ENCODE results near the gene ACTR1A.
"Not testable (repeated sequence)": the region's sequence is repeated elsewhere in the genome, so short reads cannot be mapped to it uniquely, and the experiment has no call there.

ACTR1A gene

DNA sequence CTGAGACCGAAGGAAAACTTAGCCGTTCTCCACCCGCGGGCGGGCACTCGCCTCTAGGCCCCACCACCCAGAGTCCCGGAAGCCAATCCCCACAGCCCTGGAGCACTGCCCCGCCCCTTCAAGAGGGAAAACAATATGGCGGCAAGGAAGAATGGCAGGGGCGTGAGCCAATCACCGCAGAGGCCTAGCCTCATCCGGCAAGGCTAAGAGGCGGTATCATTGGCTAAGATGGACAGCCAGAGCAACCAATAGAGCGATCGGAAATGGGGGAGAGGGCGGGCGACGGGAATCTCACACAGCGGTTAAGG lies 529 bp downstream of the ACTR1A start:
- peak overlapping the region; percentile 94 to 96 for H3K9ac ChIP-seq (ENCODE audit: low read length in 2 of 2)
- no peaks in the 10 kb centered on the region for H3K9me3 ChIP-seq (ENCODE audit: control insufficient read depth in 2 of 2, low read length in 2 of 2)
- no peaks in the 10 kb centered on the region for H3K27me3 ChIP-seq (ENCODE audit: control insufficient read depth in 1 of 2, insufficient read depth in 2 of 2, low read length in 2 of 2)
- peaks cover 29% of the 10 kb centered on the region for H3K4me1 ChIP-seq (ENCODE audit: control insufficient read depth, insufficient read depth, low read length)
- peak overlapping the region; percentile 91 to 98 for H3K4me3 ChIP-seq (ENCODE audit: low read length in 2 of 2)
- peak overlapping the region; percentile 89 for H3K27ac ChIP-seq (ENCODE audit: low read length)
- H3K36me3 ChIP-seq (ENCODE audit: control insufficient read depth in 2 of 2, insufficient read depth in 2 of 2, low read length in 2 of 2) = no peaks in the 10 kb centered on the region

DNA sequence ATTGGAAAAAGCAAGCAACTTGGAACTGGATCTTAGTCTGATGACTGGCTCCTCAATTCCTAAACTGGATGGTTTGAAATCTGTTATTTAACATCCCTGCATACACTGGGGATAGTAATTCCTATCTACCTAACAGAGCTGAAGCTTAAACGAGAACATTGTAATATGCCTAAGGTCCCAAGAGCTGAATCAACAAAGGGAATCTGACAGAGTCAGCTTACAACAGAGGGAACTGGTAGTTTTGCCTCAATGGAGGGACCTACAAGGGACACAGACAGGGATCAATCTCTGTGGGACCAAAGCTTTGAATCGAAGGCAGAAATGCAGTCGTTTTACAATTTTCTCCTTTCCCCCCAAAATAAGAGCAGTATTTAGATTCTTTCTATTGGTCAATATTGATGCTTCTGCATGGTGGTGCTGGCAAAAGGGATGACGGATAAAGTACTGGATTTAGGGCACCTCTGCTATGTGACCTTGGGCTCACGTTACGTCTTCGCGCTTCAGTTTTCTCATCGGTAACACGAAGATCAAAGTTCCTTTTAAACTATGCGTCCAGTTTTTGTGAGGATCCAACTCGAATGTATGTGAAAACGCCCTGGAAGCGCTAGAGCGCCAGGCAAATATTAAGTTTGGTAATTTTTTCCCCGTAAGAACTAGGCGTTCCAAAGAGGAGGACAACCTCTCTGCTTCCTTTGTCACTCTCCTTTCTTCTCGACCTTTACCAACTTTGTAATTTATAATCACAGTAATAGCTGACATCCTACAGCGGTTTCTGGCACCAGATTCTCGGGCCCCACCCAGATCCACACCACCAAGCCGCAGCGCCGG lies 1.1 kb downstream of the ACTR1A start:
- Histone ChIP-seq H3K9ac (ENCODE audit: low read length in 2 of 2) (peak overlapping the region; percentile 77 to 85), H3K27ac (ENCODE audit: low read length) (peak overlapping the region; percentile 89), H3K4me3 (ENCODE audit: low read length in 2 of 2) (peak overlapping the region; percentile 85 to 98), H3K4me1 (ENCODE audit: control insufficient read depth, insufficient read depth, low read length) (peaks cover 29% of the 10 kb centered on the region), H3K27me3 (ENCODE audit: control insufficient read depth in 1 of 2, insufficient read depth in 2 of 2, low read length in 2 of 2) (no peaks in the 10 kb centered on the region), H3K9me3 (ENCODE audit: control insufficient read depth in 2 of 2, low read length in 2 of 2) (no peaks in the 10 kb centered on the region), H3K36me3 (ENCODE audit: control insufficient read depth in 2 of 2, insufficient read depth in 2 of 2, low read length in 2 of 2) (no peaks in the 10 kb centered on the region)

DNA sequence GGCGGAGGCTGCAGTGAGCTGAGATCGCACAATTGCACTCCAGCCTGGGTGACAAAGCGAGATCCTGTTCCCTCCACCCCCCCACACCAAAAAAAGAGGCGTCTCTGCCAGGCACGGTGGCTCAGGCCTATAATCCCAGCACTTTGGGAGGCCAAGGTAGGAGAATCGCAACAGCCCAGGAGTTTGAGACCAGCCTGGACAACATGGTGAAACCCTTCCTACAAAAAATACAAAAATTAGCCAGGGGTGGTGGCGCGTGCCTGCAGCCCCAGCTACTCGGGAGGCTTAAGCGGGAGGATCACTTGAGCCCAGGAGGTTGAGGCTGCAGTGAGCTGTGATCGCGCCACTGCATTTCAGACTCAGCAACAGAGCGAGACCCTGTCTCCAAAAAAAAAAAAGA lies 1.8 kb downstream of the ACTR1A start:
- H3K9ac ChIP-seq (ENCODE audit: low read length in 2 of 2); H3K27me3 ChIP-seq (ENCODE audit: control insufficient read depth in 1 of 2, insufficient read depth in 2 of 2, low read length in 2 of 2); H3K27ac ChIP-seq (ENCODE audit: low read length); H3K36me3 ChIP-seq (ENCODE audit: control insufficient read depth in 2 of 2, insufficient read depth in 2 of 2, low read length in 2 of 2); H3K9me3 ChIP-seq (ENCODE audit: control insufficient read depth in 2 of 2, low read length in 2 of 2): not testable (repeated sequence)
- Histone ChIP-seq H3K4me1 (ENCODE audit: control insufficient read depth, insufficient read depth, low read length) (peaks cover 28% of the 10 kb centered on the region), H3K4me3 (ENCODE audit: low read length in 2 of 2) (peak overlapping the region in 1 of 2 donors; percentile 98)

DNA sequence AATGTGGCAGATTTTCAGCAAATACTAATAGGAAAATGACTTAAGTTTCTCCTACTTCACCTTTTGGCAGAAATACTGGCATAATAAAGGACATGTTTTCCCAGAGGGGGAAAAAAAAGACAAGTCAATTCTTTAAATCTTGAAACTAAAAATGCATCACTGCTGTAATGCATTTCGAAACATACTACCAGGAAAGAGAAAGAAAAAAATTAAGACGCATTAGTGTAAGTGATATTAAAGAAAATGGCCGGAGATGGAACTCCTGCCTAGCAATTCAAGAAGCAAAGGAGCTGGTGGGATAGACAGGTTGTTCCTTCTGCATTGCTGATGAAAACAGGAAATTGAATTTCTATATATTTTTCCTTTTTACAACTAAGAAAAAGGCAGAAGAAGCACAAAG lies 3.2 kb downstream of the ACTR1A start:
- H3K27me3 ChIP-seq (ENCODE audit: control insufficient read depth in 1 of 2, insufficient read depth in 2 of 2, low read length in 2 of 2) = no peaks in the 10 kb centered on the region
- H3K9ac ChIP-seq (ENCODE audit: low read length in 2 of 2) = no peak overlapping the region
- no peak overlapping the region for H3K27ac ChIP-seq (ENCODE audit: low read length)
- H3K9me3 ChIP-seq (ENCODE audit: control insufficient read depth in 2 of 2, low read length in 2 of 2) = no peaks in the 10 kb centered on the region
- H3K4me3 ChIP-seq (ENCODE audit: low read length in 2 of 2) = no peak overlapping the region
- H3K4me1 ChIP-seq (ENCODE audit: control insufficient read depth, insufficient read depth, low read length) = peaks cover 21% of the 10 kb centered on the region
- no peaks in the 10 kb centered on the region for H3K36me3 ChIP-seq (ENCODE audit: control insufficient read depth in 2 of 2, insufficient read depth in 2 of 2, low read length in 2 of 2)

DNA sequence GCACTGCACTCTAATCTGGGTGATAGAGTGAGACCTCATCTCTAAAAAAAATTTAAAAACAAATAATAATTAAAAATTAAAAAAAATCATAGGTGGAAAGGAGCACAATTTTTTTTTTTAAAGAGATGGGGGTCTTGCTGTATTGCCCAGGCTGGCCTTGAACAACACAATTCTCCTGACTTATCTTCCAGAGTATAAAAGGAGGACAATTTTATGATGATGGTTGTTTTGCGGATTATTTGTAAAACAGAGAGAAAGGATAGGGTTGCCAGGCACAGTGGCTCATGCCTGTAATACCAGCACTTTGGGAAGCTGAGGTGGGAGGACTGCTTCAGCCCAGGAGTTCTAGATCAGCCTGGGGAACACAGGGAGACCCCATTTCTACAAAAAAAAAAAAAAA lies 5.0 kb downstream of the ACTR1A start:
- Histone ChIP-seq H3K4me1 (ENCODE audit: control insufficient read depth, insufficient read depth, low read length) (peaks cover 31% of the 10 kb centered on the region), H3K36me3 (ENCODE audit: control insufficient read depth in 2 of 2, insufficient read depth in 2 of 2, low read length in 2 of 2) (no peaks in the 10 kb centered on the region), H3K9me3 (ENCODE audit: control insufficient read depth in 2 of 2, low read length in 2 of 2) (no peaks in the 10 kb centered on the region), H3K27me3 (ENCODE audit: control insufficient read depth in 1 of 2, insufficient read depth in 2 of 2, low read length in 2 of 2) (no peaks in the 10 kb centered on the region), H3K9ac (ENCODE audit: low read length in 2 of 2) (no peak overlapping the region), H3K27ac (ENCODE audit: low read length) (no peak overlapping the region), H3K4me3 (ENCODE audit: low read length in 2 of 2) (no peak overlapping the region)

DNA sequence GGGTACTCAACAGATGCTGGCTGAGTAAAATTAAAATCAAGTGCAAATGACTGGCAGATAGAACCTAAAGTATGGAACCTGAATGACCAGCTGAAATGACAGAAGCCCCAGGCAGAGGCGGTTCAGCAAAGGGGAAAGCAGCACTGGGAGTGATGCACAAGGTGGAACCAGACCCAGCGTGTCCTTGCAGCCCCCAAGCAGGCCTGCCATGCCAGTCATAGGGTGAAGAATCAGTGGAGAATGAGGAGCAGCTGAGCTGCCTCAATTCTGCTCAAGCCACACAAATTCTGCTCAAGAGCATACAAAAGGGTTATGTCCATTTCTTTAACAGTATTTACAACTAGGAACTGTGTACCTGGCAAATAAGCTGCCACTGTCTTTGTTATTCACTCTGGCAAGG lies 8.7 kb downstream of the ACTR1A start:
- Histone ChIP-seq H3K27ac (ENCODE audit: low read length) (peak overlapping the region; percentile 68), H3K4me3 (ENCODE audit: low read length in 2 of 2) (peak overlapping the region; percentile 40 to 46), H3K9me3 (ENCODE audit: control insufficient read depth in 2 of 2, low read length in 2 of 2) (no peaks in the 10 kb centered on the region), H3K27me3 (ENCODE audit: control insufficient read depth in 1 of 2, insufficient read depth in 2 of 2, low read length in 2 of 2) (no peaks in the 10 kb centered on the region), H3K4me1 (ENCODE audit: control insufficient read depth, insufficient read depth, low read length) (peaks cover 27% of the 10 kb centered on the region), H3K36me3 (ENCODE audit: control insufficient read depth in 2 of 2, insufficient read depth in 2 of 2, low read length in 2 of 2) (peaks cover 8 to 12% of the 10 kb centered on the region in 2 donors), H3K9ac (ENCODE audit: low read length in 2 of 2) (no peak overlapping the region)

DNA sequence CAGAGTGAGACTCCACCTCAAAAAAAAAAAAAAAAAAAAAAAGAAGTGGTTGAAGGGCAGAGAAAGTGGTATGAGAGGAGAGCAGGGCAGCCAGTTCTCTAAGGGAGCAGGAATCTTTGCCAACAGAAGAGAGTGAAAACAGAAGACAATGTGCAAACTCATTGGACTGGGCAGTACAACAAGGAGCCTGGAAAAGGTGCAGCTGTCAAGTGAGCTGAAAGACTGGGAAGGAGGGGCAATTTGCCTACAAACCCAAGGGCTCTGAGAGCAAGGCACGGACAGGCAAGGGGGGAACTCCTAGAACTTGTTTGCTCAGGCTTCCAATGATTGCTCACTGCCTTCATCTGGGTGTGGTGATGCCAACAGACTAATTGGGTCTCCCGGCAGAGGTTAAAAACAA lies 9.5 kb downstream of the ACTR1A start:
- Histone ChIP-seq H3K4me1 (ENCODE audit: control insufficient read depth, insufficient read depth, low read length) (peaks cover 27% of the 10 kb centered on the region), H3K9ac (ENCODE audit: low read length in 2 of 2) (peak overlapping the region in 1 of 2 donors; percentile 2), H3K36me3 (ENCODE audit: control insufficient read depth in 2 of 2, insufficient read depth in 2 of 2, low read length in 2 of 2) (peaks cover 16 to 19% of the 10 kb centered on the region in 2 donors), H3K9me3 (ENCODE audit: control insufficient read depth in 2 of 2, low read length in 2 of 2) (no peaks in the 10 kb centered on the region), H3K27me3 (ENCODE audit: control insufficient read depth in 1 of 2, insufficient read depth in 2 of 2, low read length in 2 of 2) (no peaks in the 10 kb centered on the region), H3K27ac (ENCODE audit: low read length) (peak overlapping the region; percentile 73), H3K4me3 (ENCODE audit: low read length in 2 of 2) (peak overlapping the region in 1 of 2 donors; percentile 46)

DNA sequence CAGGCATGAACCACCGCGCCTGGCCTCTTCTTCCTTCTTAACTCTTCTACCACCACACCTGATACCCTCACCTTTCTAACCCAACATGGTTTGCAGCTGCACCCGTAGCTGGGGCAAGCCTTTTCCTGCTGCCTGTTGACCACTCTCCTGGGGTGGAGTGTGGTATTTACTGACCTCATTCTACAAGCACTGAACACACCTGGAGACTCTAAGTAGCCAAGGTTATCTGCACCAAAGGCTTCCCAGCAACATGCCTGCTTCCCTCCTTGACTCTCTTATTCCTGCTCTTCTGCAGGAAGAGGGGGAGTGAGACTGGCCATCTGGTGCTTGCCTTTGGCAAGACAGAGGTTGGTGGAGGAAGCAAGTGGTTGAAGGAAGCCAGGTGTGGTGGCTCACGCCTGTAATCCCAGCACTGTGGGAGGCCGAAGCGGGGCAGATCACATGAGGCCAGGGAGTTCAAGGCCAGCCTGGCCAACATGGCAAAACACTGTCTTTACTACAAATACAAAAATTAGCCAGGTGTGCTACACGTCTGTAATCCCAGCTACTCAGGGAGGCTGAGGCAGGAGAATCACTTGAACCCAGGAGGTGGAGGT lies 10.1 kb downstream of the ACTR1A start:
- H3K4me1 ChIP-seq (ENCODE audit: control insufficient read depth, insufficient read depth, low read length) = peaks cover 27% of the 10 kb centered on the region
- H3K36me3 ChIP-seq (ENCODE audit: control insufficient read depth in 2 of 2, insufficient read depth in 2 of 2, low read length in 2 of 2) = peaks cover 18 to 21% of the 10 kb centered on the region in 2 donors
- H3K4me3 ChIP-seq (ENCODE audit: low read length in 2 of 2) = peak overlapping the region in 1 of 2 donors; percentile 48
- no peaks in the 10 kb centered on the region for H3K27me3 ChIP-seq (ENCODE audit: control insufficient read depth in 1 of 2, insufficient read depth in 2 of 2, low read length in 2 of 2)
- H3K9ac ChIP-seq (ENCODE audit: low read length in 2 of 2) = no peak overlapping the region
- peak overlapping the region; percentile 73 for H3K27ac ChIP-seq (ENCODE audit: low read length)
- H3K9me3 ChIP-seq (ENCODE audit: control insufficient read depth in 2 of 2, low read length in 2 of 2) = no peaks in the 10 kb centered on the region

DNA sequence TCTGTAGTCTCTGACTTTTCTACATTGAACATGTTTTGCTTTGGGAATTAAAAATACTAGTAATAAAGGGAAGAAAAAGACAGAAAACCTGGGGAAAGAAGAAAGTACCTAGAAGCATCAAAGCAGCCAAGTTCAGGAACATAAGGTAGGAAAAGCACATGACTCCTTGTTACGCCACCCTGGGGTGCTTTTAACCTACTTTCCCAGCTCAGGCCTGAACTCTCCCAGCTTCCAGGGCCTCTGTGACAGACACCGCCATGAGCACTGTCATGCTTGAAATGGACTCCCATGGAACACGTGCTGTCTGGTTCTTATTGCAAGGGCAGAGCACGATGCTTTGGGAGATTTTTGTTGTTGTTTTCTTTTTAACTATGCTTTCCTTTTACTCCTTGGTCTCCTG lies 11.4 kb downstream of the ACTR1A start:
- peaks cover 26 to 32% of the 10 kb centered on the region in 2 donors for H3K36me3 ChIP-seq (ENCODE audit: control insufficient read depth in 2 of 2, insufficient read depth in 2 of 2, low read length in 2 of 2)
- no peak overlapping the region for H3K9ac ChIP-seq (ENCODE audit: low read length in 2 of 2)
- H3K9me3 ChIP-seq (ENCODE audit: control insufficient read depth in 2 of 2, low read length in 2 of 2) = no peaks in the 10 kb centered on the region
- peak overlapping the region; percentile 37 for H3K27ac ChIP-seq (ENCODE audit: low read length)
- H3K27me3 ChIP-seq (ENCODE audit: control insufficient read depth in 1 of 2, insufficient read depth in 2 of 2, low read length in 2 of 2) = no peaks in the 10 kb centered on the region
- peaks cover 27% of the 10 kb centered on the region for H3K4me1 ChIP-seq (ENCODE audit: control insufficient read depth, insufficient read depth, low read length)
- no peak overlapping the region for H3K4me3 ChIP-seq (ENCODE audit: low read length in 2 of 2)

DNA sequence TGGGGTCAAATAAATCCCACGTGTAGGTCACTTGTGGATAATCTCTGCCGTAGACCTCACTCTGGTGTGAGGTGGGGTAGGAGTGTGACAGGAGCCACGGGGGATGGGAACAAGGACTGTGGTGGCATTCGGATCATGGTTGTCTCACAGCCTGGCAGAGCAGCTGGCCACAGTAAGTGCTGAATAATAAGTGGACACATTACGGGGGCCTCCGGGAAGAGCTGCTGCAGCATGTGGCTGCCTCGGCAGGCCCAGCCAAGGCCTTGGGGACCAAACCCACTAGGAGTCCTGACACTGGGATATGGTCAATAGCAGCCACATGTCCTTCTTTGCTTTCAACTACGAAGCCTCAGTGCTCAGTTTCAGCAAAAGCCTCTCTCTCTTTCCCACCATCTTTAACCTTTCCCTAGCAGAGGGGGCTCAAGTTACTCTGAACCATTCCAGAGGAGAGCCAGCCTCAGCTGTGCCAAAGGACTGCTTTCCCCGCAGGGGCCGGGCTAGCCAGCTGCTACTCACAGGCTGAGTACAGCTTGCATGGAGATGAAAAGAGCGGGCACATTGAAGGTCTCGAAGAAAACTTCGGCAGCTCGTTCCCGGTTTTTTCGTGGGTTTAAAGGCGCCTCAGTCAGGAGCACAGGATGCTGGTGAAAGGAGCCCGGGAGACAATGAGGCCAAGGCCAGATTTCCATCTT lies 17.3 kb downstream of the ACTR1A start:
- H3K27me3 ChIP-seq (ENCODE audit: control insufficient read depth in 1 of 2, insufficient read depth in 2 of 2, low read length in 2 of 2) = no peaks in the 10 kb centered on the region
- peaks cover 79 to 87% of the 10 kb centered on the region in 2 donors for H3K36me3 ChIP-seq (ENCODE audit: control insufficient read depth in 2 of 2, insufficient read depth in 2 of 2, low read length in 2 of 2)
- no peak overlapping the region for H3K4me3 ChIP-seq (ENCODE audit: low read length in 2 of 2)
- no peaks in the 10 kb centered on the region for H3K9me3 ChIP-seq (ENCODE audit: control insufficient read depth in 2 of 2, low read length in 2 of 2)
- H3K9ac ChIP-seq (ENCODE audit: low read length in 2 of 2) = no peak overlapping the region
- H3K27ac ChIP-seq (ENCODE audit: low read length) = no peak overlapping the region
- no peaks in the 10 kb centered on the region for H3K4me1 ChIP-seq (ENCODE audit: control insufficient read depth, insufficient read depth, low read length)

Data from stomach smooth muscle (tissue), 2 donors.